DOHH2 (cell line): ENCODE measurements around the gene KLHDC9.

Source experiments
- H3F3A ChIP-seq: fragments of 200-600 bp; sonication (generic), shearing (Covaris generic); 2 replicates; pipeline ENCODE4 v1.6.0; 2016; ENCODE audit warnings: antibody characterized with exemption, mild to moderate bottlenecking; ENCODE audit not compliant: control insufficient read depth, insufficient read depth
- H3K27ac ChIP-seq: fragments of 200-600 bp; sonication (generic); 2 replicates; pipeline ENCODE4 v1.5.1; 2014; ENCODE audit warnings: low read depth, mild to moderate bottlenecking, low read length, moderate library complexity
- H3K27me3 ChIP-seq: fragments of 200-600 bp; sonication (generic); 2 replicates; pipeline ENCODE4 v1.6.1; 2014; ENCODE audit warnings: mild to moderate bottlenecking, low read length, mixed read lengths; ENCODE audit not compliant: control insufficient read depth
- H3K36me3 ChIP-seq: fragments of 200-600 bp; sonication (generic); 2 replicates; pipeline ENCODE4 v1.6.1; 2014; ENCODE audit warnings: mild to moderate bottlenecking, low read length, moderate library complexity, mixed read lengths; ENCODE audit not compliant: control insufficient read depth
- H3K4me1 ChIP-seq: fragments of 200-600 bp; sonication (generic); 2 replicates; pipeline ENCODE4 v1.6.1; 2014; ENCODE audit warnings: mild to moderate bottlenecking, low read length, mixed read lengths; ENCODE audit not compliant: control insufficient read depth
- H3K4me2 ChIP-seq: fragments of 200-600 bp; sonication (generic); 2 replicates; pipeline ENCODE4 v1.6.0; 2014; ENCODE audit warnings: mild to moderate bottlenecking, low read length, moderate library complexity
- H3K4me3 ChIP-seq: fragments of 200-600 bp; sonication (generic); 2 replicates; pipeline ENCODE4 v1.5.1; 2014; ENCODE audit warnings: mild to moderate bottlenecking, low read length, mixed read lengths
- H3K79me2 ChIP-seq: fragments of 200-600 bp; sonication (generic); 2 replicates; pipeline ENCODE4 v1.6.1; 2014; ENCODE audit warnings: mild to moderate bottlenecking, low read length, mixed read lengths; ENCODE audit not compliant: control insufficient read depth
- H3K9me2 ChIP-seq: fragments of 200-600 bp; sonication (generic); replicated peaks from 2 replicates; pipeline ENCODE4 v1.6.1; 2014; ENCODE audit warnings: mild to moderate bottlenecking, low read length, mixed read lengths; ENCODE audit not compliant: control insufficient read depth
- H3K9me3 ChIP-seq: fragments of 200-600 bp; sonication (generic); 2 replicates; pipeline ENCODE4 v1.6.1; 2014; ENCODE audit warnings: antibody characterized with exemption, low read length, mixed read lengths; ENCODE audit not compliant: control insufficient read depth, insufficient read depth
- H4K20me1 ChIP-seq: fragments of 200-600 bp; sonication (generic); 2 replicates; pipeline ENCODE4 v1.6.0; 2014; ENCODE audit warnings: low read depth, mild to moderate bottlenecking, antibody characterized with exemption, low read length, moderate library complexity; ENCODE audit not compliant: control insufficient read depth, insufficient read depth
- CTCF ChIP-seq: fragments of 200-600 bp; sonication (generic); IDR thresholded peaks from one replicate; pipeline ENCODE4 v1.5.1; 2014; ENCODE audit warnings: antibody characterized with exemption, mild to moderate bottlenecking, low read depth, low read length; ENCODE audit not compliant: poor library complexity, severe bottlenecking
- EZH2phosphoT487 ChIP-seq: fragments of 200-600 bp; sonication (generic); IDR thresholded peaks from 2 replicates; pipeline ENCODE4 v1.6.1; 2017; ENCODE audit warnings: borderline replicate concordance, mild to moderate bottlenecking, antibody characterized with exemption, low read length, moderate library complexity, mixed read lengths

Gene KLHDC9

DNA sequence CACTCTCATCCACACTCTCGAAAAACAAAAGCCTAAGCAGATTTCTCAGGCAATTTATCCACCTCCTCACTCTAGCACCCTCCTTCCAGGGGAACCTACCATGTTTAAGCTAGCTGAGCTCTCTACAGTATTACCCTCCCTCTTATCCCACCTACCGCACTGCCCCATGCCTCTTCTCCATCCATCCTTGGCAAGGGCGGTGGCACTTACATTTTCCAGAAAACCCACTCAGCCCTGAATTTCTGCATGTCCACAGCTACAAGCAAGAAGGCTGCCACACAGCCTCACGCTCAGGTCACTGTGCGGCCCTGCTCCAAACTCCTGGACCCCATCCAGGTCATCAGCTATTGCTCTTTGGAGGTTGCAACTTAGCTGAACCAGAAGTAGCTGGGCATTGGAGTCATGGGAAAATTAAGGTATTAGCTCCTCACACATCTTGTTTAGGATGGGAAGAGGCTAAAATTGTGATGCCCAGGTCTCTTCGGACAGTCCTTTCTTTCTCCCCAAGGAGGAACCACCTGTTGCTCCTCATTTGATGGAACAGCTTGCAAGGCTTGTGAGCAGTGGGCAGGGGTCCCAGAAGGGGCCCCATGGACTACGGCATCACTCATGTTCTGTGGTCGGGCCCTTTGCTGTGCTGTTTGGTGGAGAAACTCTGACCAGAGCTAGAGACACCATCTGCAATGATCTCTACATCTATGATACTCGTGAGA is 1.1 kb downstream of the KLHDC9 start:
- H3K4me2 ChIP-seq = peak overlapping the region; percentile 89
- no peaks in the 10 kb centered on the region for H3K9me2 ChIP-seq
- no peak overlapping the region for H3K27ac ChIP-seq
- no peaks in the 10 kb centered on the region for H3K9me3 ChIP-seq
- TF ChIP-seq CTCF = no peak
- TF ChIP-seq EZH2phosphoT487 = no peak
- H4K20me1 ChIP-seq = no peaks in the 10 kb centered on the region
- no peaks in the 10 kb centered on the region for H3K27me3 ChIP-seq
- H3K4me1 ChIP-seq = peaks cover 24% of the 10 kb centered on the region
- H3K36me3 ChIP-seq = peaks cover 33% of the 10 kb centered on the region
- H3K79me2 ChIP-seq = peaks cover 11% of the 10 kb centered on the region
- H3K4me3 ChIP-seq = no peak overlapping the region
- H3F3A ChIP-seq = peaks cover 21% of the 10 kb centered on the region

DNA sequence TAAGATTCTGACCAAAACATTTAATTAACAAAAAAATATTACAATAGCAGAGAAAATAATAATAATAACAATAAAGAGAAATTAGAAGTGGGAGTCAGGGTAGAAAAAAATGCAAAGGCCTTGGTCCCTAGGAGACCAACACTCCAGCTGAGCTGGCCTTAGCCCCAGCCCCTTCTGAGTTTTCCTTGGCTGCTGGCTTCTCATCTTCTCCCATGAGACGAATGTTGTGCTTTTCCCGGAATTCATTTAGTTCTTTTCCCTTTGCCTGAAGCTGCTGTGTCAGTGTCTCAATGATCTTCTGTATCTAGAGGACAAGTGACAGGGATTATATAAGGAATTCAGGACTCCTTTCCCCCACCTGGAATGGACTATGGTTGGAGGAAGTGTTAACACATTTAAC is 2.4 kb downstream of the KLHDC9 start:
- Histone ChIP-seq H4K20me1 (no peaks in the 10 kb centered on the region), H3F3A (peaks cover 21% of the 10 kb centered on the region), H3K79me2 (peaks cover 21% of the 10 kb centered on the region), H3K9me2 (no peaks in the 10 kb centered on the region), H3K4me2 (no peak overlapping the region), H3K27me3 (no peaks in the 10 kb centered on the region), H3K4me3 (no peak overlapping the region), H3K36me3 (peaks cover 33% of the 10 kb centered on the region), H3K27ac (no peak overlapping the region), H3K4me1 (peaks cover 24% of the 10 kb centered on the region), H3K9me3 (no peaks in the 10 kb centered on the region)
- TF ChIP-seq EZH2phosphoT487 = no peak
- TF ChIP-seq CTCF = no peak

DNA sequence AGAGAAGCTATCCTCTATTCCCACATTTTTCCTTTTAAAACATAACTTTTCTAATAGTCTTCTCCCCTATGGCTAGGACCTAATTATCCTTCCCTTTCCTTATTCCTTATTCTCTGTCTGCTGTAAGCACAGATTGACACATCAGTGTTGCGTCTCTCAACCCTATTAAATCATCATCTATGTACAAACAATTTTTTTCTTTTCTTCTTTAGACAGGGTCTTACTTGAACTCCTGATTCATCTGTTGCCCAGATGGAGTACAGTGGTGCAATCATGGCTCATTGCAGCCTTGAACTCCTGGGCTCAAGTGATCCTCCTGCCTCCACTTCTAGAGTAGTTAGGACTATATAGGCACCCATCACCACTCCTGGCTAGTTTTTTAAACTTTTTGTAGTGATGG is 8.3 kb downstream of the KLHDC9 start:
- Histone ChIP-seq H3K36me3 (peaks cover 38% of the 10 kb centered on the region), H3K4me2 (no peak overlapping the region), H3F3A (no peaks in the 10 kb centered on the region), H4K20me1 (no peaks in the 10 kb centered on the region), H3K9me3 (no peaks in the 10 kb centered on the region), H3K9me2 (no peaks in the 10 kb centered on the region), H3K27me3 (no peaks in the 10 kb centered on the region), H3K4me3 (no peak overlapping the region), H3K4me1 (peaks cover 2% of the 10 kb centered on the region), H3K27ac (no peak overlapping the region), H3K79me2 (peaks cover 76% of the 10 kb centered on the region)
- TF ChIP-seq CTCF = no peak
- no peak for TF ChIP-seq EZH2phosphoT487
